AG04449 (cell line): ENCODE results near the gene FBXO31.

Experiments used
- CTCF ChIA-PET: fragments of 350-600 bp; formaldehyde crosslinking; extraction: SDS; loops from one replicate; lab custom pipeline; 2021; ENCODE audit warnings: antibody characterized with exemption; lab: Yijun Ruan, JAX
- POLR2A ChIA-PET: fragments of 400-600, 350-600 bp; formaldehyde crosslinking; extraction: SDS; loops from one replicate; lab custom pipeline; 2020; ENCODE audit warnings: antibody characterized with exemption, inconsistent platforms; lab: Yijun Ruan, JAX
- DNase-seq: peaks from one replicate; pipeline ENCODE4 v3.0.0-alpha.2; 2010; ENCODE audit warnings: low read depth, low spot score
- H3K4me3 ChIP-seq: 2 replicates; pipeline ENCODE4 v1.5.1; 2011; ENCODE audit warnings: low read depth, mild to moderate bottlenecking, control low read depth, low read length
- CTCF ChIP-seq: IDR thresholded peaks from one replicate; pipeline ENCODE4 v1.5.1; 2011; ENCODE audit warnings: mild to moderate bottlenecking, moderate library complexity, low read length, control low read depth, inconsistent platforms; ENCODE audit not compliant: insufficient read depth; ENCODE audit errors: missing control alignments

FBXO31 gene

DNA sequence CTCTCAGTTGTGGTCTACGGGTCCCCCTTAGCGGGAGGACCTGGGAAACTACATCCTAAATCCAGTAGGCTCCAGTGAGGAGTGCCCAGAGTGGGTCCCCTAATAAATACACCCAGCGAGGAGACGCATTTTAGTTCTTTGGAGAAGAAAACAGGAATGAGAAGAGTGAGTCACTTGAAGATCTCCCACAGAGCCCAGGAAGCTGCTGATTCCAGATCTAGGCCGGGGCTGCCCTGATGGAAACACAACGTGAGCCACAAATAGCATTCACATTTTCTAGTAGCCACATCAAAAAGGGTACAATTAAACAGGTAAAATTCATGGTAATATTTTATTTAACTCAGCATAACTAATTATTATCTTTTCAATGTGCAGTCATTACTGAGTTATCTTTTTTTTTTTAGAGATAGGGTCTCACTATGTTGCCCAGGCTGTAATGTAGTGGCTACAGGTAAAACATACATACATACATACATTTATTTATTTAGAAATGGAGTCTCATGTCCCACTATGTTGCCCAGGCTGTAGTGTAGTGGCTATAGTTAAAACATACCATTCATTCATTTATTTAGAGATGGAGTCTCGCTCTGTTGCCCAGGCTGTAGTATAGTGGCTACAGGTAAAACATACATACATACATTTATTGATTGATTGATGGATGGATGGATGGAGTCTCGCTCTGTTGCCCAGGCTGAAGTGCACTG lies 21.5 kb downstream of the FBXO31 start:
- ChIA-PET POLR2A (no interaction called here), CTCF (interaction anchor here (0.7 to 1.6 kb wide), 4 partner anchors 11 to 37 kb away, joined by 3 to 4 read pairs (median 3); no protein-coding TSS in a partner anchor)
- DNase-seq = no peak
- H3K4me3 ChIP-seq = no peak overlapping the region
- no peak for TF ChIP-seq CTCF

DNA sequence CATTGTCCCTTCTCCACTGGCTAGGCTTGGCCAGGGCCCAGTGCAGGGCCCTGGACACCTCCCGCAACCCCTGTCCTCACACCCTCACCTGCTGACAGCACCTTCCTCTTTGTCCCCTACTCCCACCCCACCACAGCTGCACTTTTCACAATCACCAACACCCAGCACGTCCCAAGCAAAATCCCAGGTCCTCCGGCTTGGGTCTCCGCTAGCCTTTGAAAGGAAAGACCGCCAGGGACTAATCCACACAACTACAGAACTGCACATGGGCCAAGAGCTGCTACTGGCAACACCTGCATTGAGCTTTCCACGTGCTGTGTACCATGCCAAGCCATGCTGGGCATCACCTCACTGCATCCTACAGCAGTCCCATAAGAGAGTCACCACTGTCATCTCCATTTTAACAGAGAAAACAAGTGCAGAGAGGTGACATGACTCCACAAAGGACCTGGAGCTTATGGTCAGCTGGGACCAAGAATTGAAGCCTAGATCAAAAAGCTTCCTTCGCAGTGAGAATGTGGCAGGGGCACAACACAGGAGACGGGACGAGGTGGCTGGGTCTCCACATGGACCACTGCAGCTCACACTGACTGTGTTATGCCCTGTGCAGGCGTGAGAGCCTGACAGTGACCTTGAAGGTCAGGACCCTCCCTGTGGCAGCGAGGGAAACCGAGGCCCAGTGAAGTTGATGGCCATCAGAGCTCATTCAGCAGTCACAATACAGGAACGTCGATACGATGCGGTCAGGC lies 22.5 kb downstream of the FBXO31 start:
- H3K4me3 ChIP-seq = no peak overlapping the region
- no peak for TF ChIP-seq CTCF
- no peak for DNase-seq
- ChIA-PET POLR2A (no interaction called here), CTCF (interaction anchor here (0.7 to 2.1 kb wide), 5 partner anchors 12 to 298 kb away, joined by 3 to 5 read pairs (median 3); partner anchors contain the start of gene C16orf95)

GRCh38 chr16:87359121-87359520 lies 24.5 kb downstream of the FBXO31 start:
- TF ChIP-seq CTCF = no peak
- ChIA-PET POLR2A (no interaction called here), CTCF (interaction anchor here (1.9 kb wide), 1 partner anchor 61 kb away, joined by 4 read pairs; no protein-coding TSS in a partner anchor)
- no peak overlapping the region for H3K4me3 ChIP-seq
- DNase-seq = no peak

DNA sequence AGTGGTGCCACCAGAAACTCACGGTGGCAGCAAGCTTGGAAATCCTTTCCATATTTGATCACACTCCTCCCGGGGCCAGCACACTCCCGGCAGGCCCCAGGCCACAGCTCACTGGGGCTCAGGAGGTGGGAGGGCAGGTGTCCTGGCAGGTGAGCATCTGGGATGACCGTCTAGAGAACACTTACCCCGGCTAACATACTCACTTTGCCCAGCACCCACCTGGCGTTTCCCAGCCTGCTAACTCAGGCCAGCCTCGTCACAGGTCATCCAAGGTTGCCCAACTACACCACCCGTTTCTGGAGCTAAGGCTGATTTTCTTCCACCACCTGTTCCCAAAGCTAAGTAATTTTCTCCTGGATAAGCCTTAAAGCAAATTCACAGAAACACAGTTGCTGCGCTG lies 24.9 kb downstream of the FBXO31 start:
- ChIA-PET CTCF (interaction anchor here (1.9 kb wide), 1 partner anchor 61 kb away, joined by 4 read pairs; no protein-coding TSS in a partner anchor), POLR2A (no interaction called here)
- no peak overlapping the region for H3K4me3 ChIP-seq
- no peak for DNase-seq
- no peak for TF ChIP-seq CTCF

GRCh38 chr16:87358250-87358649 lies 25.3 kb downstream of the FBXO31 start:
- no peak for TF ChIP-seq CTCF
- POLR2A ChIA-PET = no interaction called here
- CTCF ChIA-PET = interaction anchor here (1.0 to 1.9 kb wide), 2 partner anchors 9 to 60 kb away, joined by 3 to 4 read pairs; no protein-coding TSS in a partner anchor

DNA sequence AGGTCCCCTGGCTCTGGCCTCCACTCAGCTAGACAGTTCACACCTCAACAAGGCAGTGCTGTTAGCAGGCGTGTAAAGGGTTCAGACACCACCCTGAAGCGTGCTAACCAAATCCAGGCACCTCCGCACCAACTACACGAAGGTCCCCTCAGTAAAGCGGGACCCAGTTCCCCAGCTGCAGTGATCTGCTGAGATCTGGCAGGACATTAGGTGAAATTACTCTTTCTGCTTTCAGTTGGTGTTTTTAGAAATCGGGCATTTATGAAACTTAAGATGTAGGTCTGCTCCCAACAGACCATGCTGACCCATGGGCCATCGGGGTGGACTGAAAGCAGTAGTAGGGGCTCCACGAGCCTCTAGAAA lies 27.1 kb downstream of the FBXO31 start:
- no peak for TF ChIP-seq CTCF
- no peak for DNase-seq
- ChIA-PET CTCF (no interaction called here), POLR2A (no interaction called here)
- no peak overlapping the region for H3K4me3 ChIP-seq

More at GRCh38 chr16:87358250-87358649, 25.3 kb downstream of the FBXO31 start:
- H3K4me3 ChIP-seq = no peak overlapping the region
- DNase-seq = no peak
